Activated CD8-positive, alpha-beta memory T cell treated with anti-CD3 and anti-CD28 coated beads, Interleukin-2, amount 50 U/mL, for 48 hours (primary cell): ENCODE data around the gene CA10.

Experiments
- DNase-seq: peaks from one replicate; pipeline ENCODE4 v3.0.0-alpha.2; 2020

The CA10 gene

GRCh38 chr17:52041123-52041617, 117.3 kb downstream of the CA10 start:
- no peak for DNase-seq

GRCh38 chr17:52036416-52036815, 122.1 kb downstream of the CA10 start:
- no peak for DNase-seq

GRCh38 chr17:52035336-52035915, 123.1 kb downstream of the CA10 start:
- no peak for DNase-seq

- DNase-seq, result no peak
Measured at GRCh38 chr17:52032454-52032853, 126.1 kb downstream of the CA10 start.

GRCh38 chr17:52030052-52030451, 128.5 kb downstream of the CA10 start:
- no peak for DNase-seq

GRCh38 chr17:52027620-52028295, 130.8 kb downstream of the CA10 start:
- DNase-seq, result no peak

- no peak for DNase-seq
Measured at GRCh38 chr17:52027081-52027480, 131.4 kb downstream of the CA10 start.

GRCh38 chr17:52026075-52026474, 132.4 kb downstream of the CA10 start:
- DNase-seq, result no peak

- DNase-seq, result no peak
Measured at GRCh38 chr17:52025236-52025635, 133.3 kb downstream of the CA10 start.

GRCh38 chr17:52024300-52024870, 134.1 kb downstream of the CA10 start:
- no peak for DNase-seq

- no peak for DNase-seq
Measured at GRCh38 chr17:52011064-52011463, 147.4 kb downstream of the CA10 start.

GRCh38 chr17:51999654-52000053, 158.9 kb downstream of the CA10 start:
- no peak for DNase-seq

- no peak for DNase-seq
Measured at GRCh38 chr17:51997723-51998122, 160.8 kb downstream of the CA10 start.

GRCh38 chr17:51995797-51996403, 162.6 kb downstream of the CA10 start:
- no peak for DNase-seq

- no peak for DNase-seq
Measured at GRCh38 chr17:51992864-51993416, 165.6 kb downstream of the CA10 start.

- no peak for DNase-seq
Measured at GRCh38 chr17:51971121-51971520, 187.4 kb downstream of the CA10 start.

- DNase-seq, result no peak
Measured at GRCh38 chr17:51961689-51962088, 196.8 kb downstream of the CA10 start.

GRCh38 chr17:51957786-51958185, 200.7 kb downstream of the CA10 start:
- no peak for DNase-seq

- DNase-seq, result no peak
Measured at GRCh38 chr17:51955245-51955644, 203.3 kb downstream of the CA10 start.

GRCh38 chr17:51954232-51954765, 204.2 kb downstream of the CA10 start:
- DNase-seq, result no peak

GRCh38 chr17:51951741-51952140, 206.8 kb downstream of the CA10 start:
- DNase-seq, result no peak

GRCh38 chr17:51948128-51948527, 210.4 kb downstream of the CA10 start:
- DNase-seq, result no peak

GRCh38 chr17:51947160-51947735, 211.3 kb downstream of the CA10 start:
- DNase-seq, result no peak
